ENCODE measurements around the gene SIVA1.

DNA sequence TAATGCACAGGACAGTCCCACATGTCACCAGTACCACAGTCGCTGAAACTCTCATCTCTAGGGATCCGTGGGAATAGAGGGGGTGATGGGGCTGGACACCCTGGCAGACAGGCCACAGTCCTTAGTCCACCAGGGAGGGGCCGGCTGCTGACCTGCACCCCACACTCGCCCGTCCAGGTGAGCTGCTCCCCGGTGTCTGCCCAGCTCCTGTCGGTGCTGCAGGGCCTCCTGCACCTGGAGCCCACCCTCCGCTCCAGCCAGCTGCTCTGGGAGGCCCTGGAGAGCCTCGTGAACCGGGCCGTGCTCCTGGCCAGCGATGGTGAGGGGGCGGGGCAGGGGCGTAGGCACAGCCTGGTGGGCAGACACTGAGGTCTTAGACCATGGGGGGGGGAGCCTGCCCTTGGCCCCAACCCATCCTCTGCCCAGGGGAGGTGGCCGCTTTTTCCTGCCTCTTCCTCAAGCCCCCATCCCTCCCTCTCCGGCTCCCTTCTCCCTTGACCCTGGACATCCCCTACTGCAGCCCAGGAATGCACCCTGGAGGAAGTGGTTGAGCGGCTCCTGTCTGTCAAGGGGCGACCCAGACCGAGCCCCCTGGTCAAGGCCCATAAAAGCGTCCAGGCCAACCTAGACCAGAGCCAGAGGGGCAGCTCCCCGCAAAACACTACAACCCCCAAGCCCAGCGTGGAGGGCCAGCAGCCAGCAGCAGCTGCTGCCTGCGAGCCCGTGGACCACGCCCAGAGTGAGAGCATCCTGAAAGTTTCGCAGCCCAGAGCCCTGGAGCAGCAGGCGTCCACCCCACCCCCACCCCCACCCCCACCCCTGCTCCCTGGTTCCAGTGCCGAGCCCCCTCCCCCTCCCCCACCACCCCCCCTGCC is 46.0 kb upstream of the SIVA1 start:
- TF ChIP-seq HDAC6 (IDR thresholded peaks at IDR 0.05; ENCODE audit: low read depth, low read length): no peak
- TF ChIP-seq, protein P1, sequence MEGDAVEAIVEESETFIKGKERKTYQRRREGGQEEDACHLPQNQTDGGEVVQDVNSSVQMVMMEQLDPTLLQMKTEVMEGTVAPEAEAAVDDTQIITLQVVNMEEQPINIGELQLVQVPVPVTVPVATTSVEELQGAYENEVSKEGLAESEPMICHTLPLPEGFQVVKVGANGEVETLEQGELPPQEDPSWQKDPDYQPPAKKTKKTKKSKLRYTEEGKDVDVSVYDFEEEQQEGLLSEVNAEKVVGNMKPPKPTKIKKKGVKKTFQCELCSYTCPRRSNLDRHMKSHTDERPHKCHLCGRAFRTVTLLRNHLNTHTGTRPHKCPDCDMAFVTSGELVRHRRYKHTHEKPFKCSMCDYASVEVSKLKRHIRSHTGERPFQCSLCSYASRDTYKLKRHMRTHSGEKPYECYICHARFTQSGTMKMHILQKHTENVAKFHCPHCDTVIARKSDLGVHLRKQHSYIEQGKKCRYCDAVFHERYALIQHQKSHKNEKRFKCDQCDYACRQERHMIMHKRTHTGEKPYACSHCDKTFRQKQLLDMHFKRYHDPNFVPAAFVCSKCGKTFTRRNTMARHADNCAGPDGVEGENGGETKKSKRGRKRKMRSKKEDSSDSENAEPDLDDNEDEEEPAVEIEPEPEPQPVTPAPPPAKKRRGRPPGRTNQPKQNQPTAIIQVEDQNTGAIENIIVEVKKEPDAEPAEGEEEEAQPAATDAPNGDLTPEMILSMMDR (IDR thresholded peaks at IDR 0.05; ENCODE audit: control extremely low read depth in 1 of 3, insufficient read depth in 1 of 3, low read depth in 1 of 3, low read length in 3 of 3): no peak
